Measurements from ENCODE around the gene COL12A1. TPM values are rescaled to one million over a fixed set of nuclear protein-coding genes. Genes with fewer than 3 reads are reported as not detected.

The COL12A1 gene
- 15.5 TPM for total RNA-seq
- long read RNA-seq, partial matches to known transcripts, result 3 of 5 reads
- long read RNA-seq, other reads (novel, unspliced or antisense), result 2 of 5 reads

DNA sequence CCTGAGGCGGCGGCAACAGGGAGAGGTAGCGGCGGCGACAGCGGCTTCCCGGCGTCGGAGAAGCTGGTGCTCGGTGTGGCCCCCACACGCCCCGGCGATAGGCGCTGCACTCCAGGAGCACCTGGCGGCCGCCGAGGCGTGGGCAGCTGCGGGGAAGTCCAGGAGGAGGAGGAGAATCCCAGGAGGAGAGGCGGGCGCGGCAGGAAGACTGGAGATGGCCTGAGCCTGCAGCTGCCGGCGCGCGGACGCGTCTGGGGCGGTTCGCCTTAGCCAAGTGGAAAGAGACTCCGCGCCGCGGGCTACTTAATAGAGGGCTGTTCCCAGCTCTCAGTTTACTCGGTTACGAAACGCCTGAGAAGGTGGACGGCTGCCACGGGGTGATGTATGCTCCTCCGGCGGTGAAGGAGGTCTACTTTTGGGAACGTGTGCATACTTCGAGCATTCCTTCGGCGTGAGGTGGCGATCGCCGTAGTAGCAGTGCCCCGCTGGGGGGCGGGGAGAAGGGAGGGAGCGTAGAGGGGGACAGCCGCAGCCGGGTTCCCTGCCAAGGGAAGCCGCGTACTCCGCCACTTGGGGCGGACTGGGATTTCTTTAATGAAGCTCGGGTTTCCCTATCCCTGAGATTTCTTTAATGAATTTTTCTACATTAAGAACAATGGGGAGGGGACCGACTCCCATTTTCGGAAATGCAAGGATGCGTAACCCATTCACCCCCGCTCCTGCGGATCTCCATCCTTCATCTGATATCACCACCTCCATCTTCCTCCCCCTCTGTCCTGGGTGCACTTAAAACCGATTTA, at the start of gene COL12A1:
TSS of gene COL12A1 (minus strand) at position 278 of the 800 bp plus-strand sequence. CDS start 3,261 bp downstream, outside the sequence.
- intact Hi-C loops (cut with DNase I), result loop anchor here (10.0 kb wide), 5 partner anchors 211 to 1351 kb away; no protein-coding TSS in a partner anchor
- DNase-seq (ENCODE audit: missing footprints) (peak; percentile 94), ATAC-seq (peak; percentile 75)

DNA sequence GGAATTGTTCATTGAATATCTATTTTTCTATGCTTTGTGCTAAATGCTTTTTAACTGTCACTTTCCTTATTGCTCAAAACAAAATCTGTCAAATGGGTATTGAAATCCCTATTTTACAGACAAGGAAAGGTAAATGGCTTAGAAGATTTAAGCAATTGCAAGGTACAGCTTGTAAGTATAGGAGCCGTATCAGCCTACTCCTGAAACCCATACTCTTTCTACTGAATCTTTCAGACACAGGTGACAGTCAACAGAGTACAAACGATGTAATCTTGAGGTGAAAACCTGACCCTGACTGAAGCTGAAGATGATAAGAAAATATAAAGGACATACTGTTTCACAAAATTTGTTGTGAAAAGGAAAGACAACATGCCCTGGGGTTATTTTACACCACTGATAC, 44.7 kb upstream of the COL12A1 start:
- no peak for ATAC-seq
- DNase-seq (ENCODE audit: missing footprints), result no peak
- intact Hi-C loops (cut with DNase I), result no loop called here

DNA sequence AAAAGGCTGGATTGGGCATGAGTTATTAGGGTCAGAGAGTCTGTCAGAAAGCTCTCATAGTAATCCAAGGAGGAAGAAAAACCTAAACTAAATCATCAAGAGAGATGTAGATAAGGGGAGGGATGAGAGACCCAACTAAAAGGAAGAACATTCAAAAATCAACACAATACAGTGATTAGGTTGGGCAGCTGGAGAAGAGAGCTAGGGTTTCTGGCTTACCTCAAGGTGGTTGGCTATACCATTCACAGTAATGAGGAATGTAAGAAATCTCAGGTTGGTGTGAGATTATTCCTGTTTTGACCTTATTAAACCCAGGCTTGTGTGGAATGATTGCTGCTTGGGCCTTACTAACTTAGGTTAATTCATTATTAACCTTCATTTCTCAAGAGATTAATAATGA, 44.0 kb upstream of the COL12A1 start:
- intact Hi-C loops (cut with DNase I), result loop anchor here (10.0 kb wide), 1 partner anchor 1595 kb away; the partner anchor contains the start of gene SLC17A5
- no peak for ATAC-seq
- DNase-seq (ENCODE audit: missing footprints), result no peak

DNA sequence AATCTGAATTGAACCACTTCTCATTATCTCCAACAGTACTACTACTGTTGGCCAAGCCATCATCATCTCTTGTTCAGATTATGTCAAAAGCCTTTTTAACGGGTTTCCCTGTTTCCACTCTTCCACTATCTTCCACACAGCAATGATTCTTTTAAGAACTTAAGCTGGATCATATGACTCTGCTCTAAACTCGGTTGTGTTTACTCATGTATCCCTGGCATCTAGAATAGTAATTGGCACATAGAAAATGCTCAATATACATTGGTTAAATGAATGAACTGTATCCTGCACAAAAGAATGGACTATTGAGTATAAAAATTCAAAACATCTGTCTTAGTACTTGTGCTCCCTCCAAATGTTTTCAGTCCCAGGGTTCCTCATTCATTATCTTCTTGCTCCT, 40.5 kb upstream of the COL12A1 start:
- intact Hi-C loops (cut with DNase I), result loop anchor here (10.0 kb wide), 1 partner anchor 1592 kb away; the partner anchor contains the start of gene SLC17A5
- no peak for ATAC-seq
- no peak for DNase-seq (ENCODE audit: missing footprints)

DNA sequence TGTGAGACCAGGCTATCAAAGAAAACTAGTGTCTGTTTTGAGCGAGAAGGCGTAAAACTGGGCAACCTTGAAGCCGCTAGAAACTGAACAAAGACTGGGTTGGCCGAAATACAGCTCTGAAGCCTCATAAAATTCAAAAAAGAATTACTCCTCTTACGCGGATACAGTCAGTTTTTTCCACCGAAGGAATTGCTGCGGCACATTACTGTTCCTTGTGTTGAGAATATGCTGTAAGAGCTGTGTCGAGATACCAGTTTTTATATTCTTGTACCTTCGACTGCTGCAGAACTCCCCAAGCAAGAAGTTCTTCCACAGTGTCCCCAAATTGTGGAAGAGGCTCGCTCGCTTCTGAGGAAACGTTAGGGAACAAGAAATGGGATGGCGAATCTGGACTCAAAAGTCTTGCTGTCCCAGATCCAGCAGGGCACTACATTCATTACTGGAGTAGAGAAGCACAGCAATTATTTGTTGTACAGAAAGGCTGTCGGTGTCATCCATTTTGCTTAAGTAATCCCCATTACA, 38.3 kb upstream of the COL12A1 start:
- ATAC-seq, result peak; percentile 26
- no peak for DNase-seq (ENCODE audit: missing footprints)
- intact Hi-C loops (cut with DNase I), result loop anchor here (10.0 kb wide), 1 partner anchor 1589 kb away; the partner anchor contains the start of gene SLC17A5

DNA sequence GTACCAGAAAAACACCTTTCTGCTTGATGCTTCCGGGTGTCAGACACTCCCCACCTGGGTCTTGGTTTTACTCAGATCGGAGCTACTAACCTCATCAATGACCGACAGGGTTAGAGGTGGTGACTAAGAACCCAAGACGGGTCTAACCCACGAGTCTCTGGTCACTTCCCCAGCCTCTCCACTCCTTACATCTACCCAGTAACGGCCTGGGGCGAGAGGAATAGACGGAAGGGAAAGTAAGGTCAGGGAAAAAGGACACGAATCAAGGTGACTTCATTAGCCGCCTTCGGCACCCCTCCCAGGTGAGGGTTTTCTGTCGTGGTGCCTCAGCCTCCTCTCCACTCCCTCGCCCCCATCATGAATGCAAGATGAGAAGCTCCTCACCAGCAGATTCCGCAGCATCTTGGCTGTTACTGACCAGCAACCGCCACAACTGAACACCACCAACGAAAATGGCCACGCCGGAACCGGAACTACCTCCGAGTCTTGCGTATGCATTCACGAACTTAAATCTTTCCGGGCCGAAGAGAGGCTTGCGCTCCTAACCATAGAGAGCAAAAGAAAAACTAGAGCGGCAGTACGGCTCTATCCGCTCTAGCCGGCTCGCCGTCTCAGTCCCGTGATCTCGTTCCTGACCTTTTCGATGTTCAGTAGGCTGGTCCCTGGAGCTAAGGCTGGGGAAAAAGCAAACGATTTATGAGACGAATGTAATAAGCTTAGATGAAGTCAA, 37.6 kb upstream of the COL12A1 start, which contains the start of gene COX7A2:
TSS of gene COX7A2 (minus strand) at position 469 of the 730 bp plus-strand sequence. CDS start at position 402, 67 bp downstream.
- ATAC-seq (peak; percentile 98), DNase-seq (ENCODE audit: missing footprints) (peak; percentile 93)
- intact Hi-C loops (cut with DNase I), result loop anchor here (2.0 to 10.0 kb wide), 2 partner anchors 41 to 1589 kb away; partner anchors contain the start of genes SLC17A5 and TMEM30A

DNA sequence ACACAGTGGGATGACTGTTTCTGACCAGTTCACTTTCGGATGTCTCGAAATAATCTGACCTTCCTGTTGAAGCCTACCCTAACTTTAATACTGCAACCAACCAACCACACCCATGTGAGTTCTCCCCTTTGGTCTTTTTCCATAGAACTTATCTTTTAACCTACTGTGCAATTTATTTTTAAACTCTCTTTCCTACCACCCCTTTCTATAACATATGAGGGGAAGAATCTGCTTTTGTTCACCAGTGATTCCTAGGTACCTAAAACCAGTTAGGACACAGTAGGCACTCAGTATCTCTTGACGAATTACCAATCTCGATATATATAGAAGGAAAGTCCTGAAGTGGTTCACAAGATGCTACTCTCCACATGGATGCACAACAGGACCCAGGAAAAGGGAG, 30.8 kb upstream of the COL12A1 start:
- intact Hi-C loops (cut with DNase I), result no loop called here
- no peak for DNase-seq (ENCODE audit: missing footprints)

DNA sequence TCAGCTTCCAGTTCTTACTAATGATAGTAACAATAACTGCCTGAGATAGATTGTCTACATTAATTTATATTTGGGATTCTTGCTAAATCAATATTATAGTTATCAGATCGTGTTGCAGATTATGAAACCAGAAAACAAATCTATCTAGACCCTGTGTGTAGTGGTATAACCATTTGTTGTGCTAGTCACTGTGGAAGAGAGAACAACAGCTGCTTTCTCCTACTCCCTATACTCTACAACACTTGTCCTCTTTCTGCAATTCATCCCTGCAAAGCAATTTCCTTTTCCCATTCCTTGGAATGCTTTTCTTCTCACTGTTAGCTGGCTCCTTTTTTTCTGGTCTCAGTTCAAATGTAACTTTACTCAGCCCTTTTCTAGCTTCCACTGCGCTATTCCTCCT, 29.4 kb upstream of the COL12A1 start:
- intact Hi-C loops (cut with DNase I), result no loop called here
- DNase-seq (ENCODE audit: missing footprints) (no peak), ATAC-seq (no peak)

More for the DNA sequence above, 30.8 kb upstream of the COL12A1 start:
- no peak for ATAC-seq

DNA sequence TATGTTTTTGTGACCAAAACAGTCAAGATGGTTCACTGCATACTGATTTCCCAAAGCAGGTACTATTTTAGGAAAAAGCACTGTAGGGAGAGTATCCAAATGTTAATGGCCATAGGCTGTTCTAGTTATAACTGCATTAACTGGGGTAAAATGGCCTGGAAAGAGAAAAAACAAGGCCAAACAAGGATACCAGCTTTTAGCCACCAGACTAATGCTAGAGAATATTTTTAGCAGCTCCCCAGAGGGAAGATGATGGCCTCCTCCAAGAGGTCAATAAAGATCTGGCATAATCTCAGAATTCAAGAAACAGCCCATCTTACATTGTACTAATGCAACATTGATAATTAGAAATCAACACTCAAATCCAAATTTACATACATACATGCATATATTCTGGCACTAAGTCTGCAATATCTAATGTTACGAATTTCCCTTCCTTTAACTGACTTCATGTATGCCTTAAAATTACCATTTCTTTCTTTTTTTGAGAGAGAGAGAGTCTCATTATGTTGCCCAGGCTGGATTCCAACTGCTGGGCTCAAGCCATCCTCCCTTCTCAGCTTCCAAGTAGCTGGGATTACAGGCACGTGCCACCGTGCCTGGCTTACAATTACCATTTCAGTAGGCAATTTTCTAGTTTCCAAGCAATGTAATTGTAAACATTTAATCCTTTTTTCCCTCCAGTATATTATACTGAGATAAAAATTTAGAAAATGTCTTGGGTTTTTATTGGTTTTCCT, 28.4 kb upstream of the COL12A1 start:
- peak; percentile 56 for DNase-seq (ENCODE audit: missing footprints)
- intact Hi-C loops (cut with DNase I), result no loop called here
- ATAC-seq, result no peak

DNA sequence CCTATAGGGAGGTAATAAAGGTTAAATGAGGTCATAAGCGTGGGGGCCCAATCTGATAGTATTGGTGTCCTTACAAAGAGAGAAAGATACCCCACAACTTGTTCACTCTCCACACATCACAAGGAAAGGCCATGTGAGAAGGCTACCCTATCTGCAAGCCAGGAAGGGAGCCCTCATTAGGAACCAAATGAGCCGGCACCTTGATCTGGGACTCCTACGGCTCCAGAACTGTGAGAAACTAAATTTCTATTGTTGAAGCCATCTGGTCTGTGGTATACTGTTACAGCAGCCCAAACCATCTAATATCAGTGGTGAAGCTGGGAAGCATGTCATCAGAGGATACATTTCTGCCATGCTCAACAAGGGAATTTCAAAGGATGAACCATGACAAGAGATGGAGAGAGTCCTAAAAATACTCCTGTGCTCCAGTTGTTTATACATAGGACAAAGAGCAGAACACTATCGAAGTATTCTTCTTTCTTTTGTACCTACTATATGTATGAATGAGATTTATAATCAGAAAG, 27.3 kb upstream of the COL12A1 start:
- intact Hi-C loops (cut with DNase I), result no loop called here
- DNase-seq (ENCODE audit: missing footprints) (no peak), ATAC-seq (no peak)

DNA sequence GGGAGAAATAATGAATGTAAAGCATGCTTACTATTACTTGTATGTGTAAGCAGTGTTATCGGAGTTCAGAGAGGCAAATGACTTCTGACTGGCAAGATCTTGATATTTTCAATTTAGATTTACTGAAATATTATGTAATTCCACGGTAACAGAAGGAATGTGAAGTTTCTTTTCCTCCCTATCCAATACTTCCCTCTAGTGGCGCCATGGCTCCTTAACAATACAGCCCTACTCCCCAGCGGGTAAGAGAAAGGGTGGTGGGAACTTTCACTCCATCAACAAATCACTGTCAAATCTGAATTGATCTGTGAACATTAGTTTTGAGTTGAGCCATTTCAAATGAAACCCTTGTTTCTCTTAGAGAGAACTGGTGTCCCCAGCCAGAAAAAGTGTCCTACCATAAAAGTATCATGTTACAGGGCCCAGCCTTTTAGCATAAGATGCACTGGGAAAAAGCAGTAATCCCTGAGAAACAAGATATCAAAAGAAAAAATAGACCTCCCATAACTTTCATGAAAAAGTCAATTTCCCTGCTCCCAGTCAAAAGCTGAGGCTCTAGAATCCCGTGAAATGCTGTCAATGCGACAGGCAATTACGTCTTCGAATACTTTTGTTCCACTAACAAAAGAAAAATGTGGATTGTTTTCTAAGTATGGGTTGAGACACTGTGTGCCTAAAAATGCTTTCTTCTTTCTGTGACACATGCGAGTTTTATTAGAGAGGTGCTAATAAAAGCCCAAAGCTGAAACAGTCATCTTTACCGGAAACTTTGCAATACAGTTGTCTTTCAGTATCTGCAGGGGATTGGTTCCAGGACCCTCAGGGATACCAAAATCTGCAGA, 24.9 kb upstream of the COL12A1 start:
- intact Hi-C loops (cut with DNase I), result no loop called here
- DNase-seq (ENCODE audit: missing footprints), result no peak

DNA sequence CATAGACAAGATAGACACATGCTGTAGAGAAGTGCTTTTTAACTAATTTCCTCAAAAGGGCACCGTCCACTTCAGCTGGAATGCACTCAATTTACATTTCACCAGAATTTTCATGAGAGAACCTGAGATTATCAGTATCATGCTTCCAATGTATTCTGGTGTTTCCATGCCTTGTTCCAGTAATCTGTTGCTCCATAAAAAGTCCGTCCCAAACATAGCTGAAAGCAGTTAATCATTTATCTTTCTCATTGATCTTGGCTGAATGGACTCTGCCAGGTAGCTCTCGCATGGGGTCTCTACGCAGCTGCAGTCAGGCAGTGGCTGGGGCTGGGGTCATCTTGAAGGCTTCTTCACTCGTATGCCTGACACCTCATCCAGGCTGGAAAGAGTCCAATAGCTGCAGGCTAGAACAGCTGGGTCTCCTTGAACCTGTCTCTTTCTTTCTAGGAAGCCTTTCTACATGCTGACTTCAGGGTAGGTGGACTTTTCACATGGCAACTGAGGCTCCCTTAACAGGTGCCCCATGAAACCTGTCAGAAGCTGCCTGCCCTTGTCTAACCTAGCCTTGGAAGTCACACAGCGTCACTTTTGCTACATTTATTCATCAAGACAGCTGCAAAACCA, 18.6 kb upstream of the COL12A1 start:
- DNase-seq (ENCODE audit: missing footprints), result no peak
- no peak for ATAC-seq
- intact Hi-C loops (cut with DNase I), result no loop called here

More for the DNA sequence above, 24.9 kb upstream of the COL12A1 start:
- ATAC-seq, result no peak

DNA sequence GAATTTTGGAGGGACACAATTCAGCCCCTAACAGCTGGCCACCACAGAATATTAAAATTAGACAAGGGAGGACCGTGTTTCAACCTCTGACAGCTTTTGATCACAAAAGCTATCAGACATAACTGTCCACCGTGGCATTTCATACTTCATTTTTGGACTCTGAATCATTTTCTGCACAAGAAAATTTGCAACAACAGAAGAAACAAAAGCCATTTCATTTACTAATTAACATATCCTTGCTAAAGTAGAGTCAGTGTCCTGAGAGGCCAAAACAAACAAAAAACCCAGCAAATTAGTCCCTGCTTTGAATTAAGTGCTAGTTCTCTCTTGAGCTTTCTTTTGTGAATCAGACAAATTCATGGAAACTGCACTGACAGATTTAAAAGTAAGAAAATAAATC, 17.6 kb upstream of the COL12A1 start:
- intact Hi-C loops (cut with DNase I), result no loop called here
- DNase-seq (ENCODE audit: missing footprints), result no peak
- no peak for ATAC-seq

DNA sequence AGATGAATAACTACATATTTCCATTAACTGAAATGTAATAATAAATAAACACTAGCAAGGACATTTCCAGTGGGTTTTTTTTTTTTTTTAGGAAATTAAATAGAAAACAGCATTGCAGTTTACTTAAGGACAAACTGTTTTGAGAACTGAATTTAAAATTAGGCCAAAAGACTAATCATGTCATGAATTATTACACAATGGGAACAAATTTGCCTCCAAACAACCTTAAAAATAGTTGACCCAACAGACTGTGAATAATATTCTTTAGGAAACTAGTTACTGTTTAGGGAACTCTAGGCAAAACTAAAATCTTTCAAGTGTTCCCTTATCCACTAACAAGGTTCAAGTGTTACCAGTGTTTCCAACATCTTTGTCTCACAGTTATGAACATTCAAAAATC, 16.4 kb upstream of the COL12A1 start:
- ATAC-seq (peak; percentile 46), DNase-seq (ENCODE audit: missing footprints) (no peak)
- intact Hi-C loops (cut with DNase I), result no loop called here

DNA sequence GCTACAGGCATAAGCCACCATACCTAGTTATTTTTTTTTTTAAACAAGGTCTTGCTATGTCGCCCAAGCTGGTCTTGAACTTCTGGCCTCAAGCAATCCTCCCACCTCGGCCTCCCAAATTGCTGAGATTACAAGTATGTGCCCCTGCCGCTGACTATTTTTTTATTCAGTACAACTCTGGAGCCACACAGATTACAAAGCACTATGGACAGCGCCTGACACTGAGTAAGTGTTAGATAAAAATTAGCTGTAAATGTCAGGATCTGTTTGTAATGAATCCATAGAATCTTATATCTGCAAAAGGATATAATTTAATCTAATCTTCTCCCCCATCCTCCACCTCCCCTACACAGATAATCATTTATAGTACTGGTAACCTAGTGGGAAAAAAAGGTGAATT, 15.3 kb upstream of the COL12A1 start:
- intact Hi-C loops (cut with DNase I), result no loop called here
- no peak for DNase-seq (ENCODE audit: missing footprints)
- no peak for ATAC-seq

DNA sequence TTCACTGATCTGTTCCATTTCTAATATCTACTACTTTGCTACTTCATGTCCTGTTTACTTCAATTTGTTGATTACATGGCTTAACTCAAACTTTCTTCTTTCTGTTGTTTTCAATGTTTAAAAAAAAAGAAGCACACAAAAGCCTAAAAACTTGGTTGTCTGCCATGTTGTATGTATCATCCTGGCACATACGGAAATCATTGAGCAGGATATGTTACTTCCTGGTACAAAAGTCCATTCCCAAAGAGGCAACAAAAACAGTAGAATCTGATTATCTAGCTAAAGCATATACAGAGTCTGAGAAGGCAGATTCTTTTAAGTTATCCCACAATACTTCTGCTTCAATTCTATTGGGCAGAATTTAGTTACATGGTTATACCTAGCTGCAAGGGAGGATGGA, 14.5 kb upstream of the COL12A1 start:
- intact Hi-C loops (cut with DNase I), result no loop called here
- DNase-seq (ENCODE audit: missing footprints) (no peak), ATAC-seq (no peak)

DNA sequence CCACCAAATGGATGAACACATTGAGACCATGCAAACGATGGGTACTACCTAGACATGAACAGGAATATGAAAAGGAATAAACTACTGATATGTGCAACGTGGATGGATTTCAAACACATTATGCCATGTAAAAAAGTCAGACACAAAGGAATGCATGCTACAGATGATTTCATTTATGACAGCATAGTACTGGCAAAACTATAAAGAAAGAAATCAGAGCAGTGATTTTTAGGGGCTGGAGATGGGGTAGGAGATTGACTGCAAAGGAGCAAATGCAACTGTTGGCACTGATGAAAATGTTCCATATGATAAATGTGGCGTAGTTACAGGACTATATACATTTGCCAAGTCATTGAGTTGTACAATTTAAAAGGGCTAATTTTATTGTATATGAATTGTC, 13.4 kb upstream of the COL12A1 start:
- ATAC-seq (no peak), DNase-seq (ENCODE audit: missing footprints) (no peak)
- intact Hi-C loops (cut with DNase I), result loop anchor here (10.0 kb wide), 1 partner anchor 1544 kb away; no protein-coding TSS in a partner anchor
